ENCODE measurements around the gene LDLRAD2.
"Not testable (repeated sequence)": the region's sequence is repeated elsewhere in the genome, so short reads cannot be mapped to it uniquely, and the experiment has no call there.

The LDLRAD2 gene

DNA sequence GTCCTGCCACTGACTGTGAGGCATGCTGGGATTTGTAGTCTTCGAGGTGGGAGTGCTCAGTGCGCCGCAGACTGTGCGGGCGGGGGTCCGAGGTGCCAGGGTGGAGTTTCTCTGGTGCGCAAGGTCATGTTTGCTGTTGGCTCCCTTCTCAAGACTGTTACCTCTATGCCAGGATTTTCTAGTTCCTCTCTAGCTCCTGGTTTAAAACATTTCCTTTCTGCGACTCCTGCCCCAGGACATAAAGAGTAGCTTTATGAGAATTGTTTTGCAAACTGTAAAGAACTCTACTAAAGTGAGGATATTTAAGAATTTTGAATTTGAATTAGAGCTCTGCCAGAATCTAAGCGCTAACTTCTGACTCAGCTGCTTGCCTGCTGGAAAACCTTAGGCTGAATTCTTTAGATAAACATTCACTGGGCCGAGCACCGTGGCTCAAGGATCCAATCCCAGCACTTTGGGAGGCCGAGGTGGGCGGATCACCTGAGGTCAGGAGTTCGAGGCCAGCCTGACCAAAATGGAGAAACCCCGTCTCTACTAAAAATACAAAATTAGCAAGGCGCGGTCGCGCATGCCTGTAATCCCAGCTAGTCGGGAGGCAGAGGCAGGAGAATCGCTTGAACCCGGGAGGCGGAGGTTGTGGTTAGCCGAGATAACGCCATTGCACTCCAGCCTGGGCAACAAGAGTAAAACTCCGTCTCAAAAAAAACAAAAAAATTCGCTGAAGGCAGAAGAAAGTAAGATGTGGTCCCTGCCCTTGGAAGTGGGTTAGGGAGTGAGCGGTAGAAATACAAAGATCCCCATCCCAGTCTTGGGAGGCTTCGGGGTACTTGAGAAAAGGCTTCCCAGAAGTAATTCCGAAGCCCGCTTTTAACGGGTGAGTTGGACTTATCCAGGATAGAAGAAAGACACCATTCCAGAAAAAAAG, 28.1 kb upstream of the LDLRAD2 start:
- DNase-seq: no peak

DNA sequence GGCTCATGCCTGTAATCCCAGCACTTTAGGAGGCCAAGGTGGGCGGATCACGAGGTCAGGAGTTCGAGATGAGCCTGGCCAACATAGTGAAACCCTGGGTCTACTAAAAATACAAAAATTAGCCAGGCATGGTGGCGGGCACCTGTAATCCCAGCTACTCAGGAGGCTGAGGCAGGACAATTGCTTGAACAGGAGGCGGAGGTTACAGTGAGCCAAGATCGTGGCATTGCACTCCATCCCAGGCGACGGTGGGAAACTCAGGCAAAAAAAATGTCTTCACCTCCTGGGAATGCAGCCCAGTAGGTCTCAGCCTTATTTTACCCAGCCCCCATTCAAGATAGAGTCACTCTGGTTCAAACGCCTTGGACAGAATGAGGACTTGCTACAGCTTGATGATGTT, 26.3 kb upstream of the LDLRAD2 start:
- not testable (repeated sequence) for DNase-seq

DNA sequence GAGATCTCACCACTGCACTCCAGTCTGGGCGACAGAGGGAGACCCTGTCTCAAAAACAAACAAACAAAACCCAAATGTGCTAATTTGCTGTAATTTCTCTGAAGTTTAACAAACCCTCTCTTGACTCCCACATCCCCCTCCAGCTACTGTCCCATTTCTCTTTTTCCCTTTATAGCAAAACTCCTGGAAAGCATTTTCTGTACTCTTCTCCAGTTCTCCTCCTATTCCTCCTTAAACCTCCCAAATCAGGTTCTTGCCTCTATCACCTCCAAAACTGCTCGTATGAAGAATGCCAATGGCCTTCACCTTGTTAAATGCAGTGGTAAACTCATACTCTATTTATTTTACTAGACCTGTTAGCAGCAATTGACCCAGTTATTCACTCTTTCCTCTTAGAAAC, 25.4 kb upstream of the LDLRAD2 start:
- DNase-seq: no peak

DNA sequence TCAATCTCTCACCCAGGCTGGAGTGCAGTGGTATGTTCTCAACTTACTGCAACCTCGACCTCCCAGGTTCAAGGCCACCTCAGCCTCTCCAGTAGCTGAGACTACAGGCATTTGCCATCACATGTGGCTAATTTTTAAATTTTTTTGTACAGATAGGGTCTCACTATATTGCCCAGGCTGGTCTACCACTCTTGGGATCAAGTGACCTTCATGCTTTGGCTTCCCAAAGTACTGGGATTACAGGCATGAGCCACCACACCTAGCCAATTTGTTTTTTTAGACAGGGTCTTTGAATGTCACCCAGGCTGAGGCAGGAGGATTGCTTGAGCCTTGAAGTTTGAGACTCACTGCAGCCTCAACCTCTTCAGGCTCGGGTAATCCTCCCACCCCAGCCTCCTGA, 19.0 kb upstream of the LDLRAD2 start:
- no peak for DNase-seq

DNA sequence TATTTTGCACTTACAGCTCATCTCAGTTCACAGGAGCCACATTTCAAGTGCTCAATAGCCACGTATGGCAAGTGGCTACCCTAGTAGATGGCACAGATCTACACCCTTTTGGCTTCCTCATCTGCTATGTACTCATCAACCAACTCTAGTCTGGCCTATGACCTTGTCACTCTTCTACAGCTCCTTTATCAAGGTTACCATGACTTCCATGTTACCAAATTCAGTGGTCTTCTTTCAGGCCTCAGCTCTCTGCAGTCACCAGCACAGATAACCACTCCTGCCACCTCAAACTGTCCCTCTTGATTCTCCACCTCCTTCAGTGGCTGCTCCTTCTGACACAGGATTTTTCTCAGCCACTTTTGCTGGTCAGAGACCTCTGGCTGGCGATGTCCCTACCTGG, 17.4 kb upstream of the LDLRAD2 start:
- DNase-seq: no peak

DNA sequence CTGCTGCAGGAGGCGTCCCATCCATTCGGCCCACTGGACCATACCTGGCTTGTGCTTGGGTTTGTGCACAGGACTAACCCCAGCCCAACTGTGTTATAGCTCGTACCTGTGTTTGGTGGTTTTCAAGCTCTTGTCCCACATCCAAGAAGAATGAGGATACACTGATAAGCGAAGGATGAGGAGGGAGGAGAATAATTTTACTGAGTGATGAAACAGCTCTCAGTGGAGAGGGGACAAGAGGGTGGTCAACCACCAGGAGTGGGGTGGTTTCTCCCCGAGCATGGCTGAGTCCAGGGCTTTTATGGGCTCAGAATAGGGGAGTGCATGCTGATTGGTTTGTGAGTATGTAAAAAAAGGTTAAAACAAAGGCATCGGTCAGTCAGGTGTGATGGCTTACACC, 17.0 kb upstream of the LDLRAD2 start:
- DNase-seq: no peak

DNA sequence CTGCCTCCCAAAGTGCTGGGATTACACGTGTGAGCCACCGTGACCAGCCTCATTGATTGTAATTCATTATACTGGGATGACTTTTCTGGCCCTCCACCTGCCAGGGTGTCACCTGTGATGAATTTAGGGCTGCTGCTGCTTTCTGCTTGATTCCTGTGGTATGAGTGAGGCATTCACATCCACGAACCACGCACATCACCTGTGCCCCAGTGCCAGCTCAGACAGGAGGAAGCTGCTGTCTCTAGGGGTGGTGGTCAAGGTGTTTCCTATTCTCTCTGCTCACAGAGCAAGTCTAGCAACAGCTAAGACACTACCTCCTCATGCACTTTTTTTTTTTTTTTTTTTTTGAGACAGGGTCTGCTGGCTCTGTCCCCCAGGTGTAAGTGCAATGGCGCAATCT, 12.3 kb upstream of the LDLRAD2 start:
- no peak for DNase-seq

DNA sequence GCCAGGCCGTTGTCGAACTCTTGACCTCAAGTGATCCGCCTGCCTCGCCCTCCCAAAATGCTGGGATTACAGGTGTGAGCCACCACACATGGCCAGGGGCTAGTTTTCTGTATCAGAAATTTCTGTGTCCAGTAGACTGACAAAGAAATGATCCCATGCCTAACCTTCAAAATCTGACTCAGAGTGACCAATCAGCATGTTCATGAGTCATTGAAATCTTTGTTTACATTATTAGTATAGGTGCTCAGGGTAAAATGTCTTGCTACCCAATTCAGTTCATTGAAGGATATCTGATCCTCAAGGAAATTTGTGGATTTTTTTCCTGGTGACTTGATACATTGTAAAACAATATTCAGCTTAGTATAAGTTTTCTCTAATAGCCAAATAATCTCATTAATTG, 11.0 kb upstream of the LDLRAD2 start:
- no peak for DNase-seq

DNA sequence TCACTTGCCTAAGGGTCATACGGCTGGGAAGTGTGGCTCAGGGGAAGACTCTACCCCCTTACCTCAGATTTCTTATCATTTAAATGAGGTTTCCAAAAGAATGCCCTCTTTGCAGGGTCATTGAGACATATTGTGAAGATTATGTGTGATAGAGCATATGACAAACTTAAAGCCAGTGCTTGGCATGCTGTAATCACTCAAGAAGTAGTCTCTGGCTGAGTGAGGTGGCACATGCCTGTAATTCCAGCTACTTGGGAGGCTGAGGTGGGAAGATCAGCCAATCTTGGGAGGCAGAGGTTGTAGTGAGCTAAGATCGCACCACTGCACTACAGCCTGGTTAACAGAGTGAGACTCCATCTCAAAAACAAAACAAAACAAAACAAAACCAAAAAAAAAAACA, 7.5 kb upstream of the LDLRAD2 start:
- no peak for DNase-seq

DNA sequence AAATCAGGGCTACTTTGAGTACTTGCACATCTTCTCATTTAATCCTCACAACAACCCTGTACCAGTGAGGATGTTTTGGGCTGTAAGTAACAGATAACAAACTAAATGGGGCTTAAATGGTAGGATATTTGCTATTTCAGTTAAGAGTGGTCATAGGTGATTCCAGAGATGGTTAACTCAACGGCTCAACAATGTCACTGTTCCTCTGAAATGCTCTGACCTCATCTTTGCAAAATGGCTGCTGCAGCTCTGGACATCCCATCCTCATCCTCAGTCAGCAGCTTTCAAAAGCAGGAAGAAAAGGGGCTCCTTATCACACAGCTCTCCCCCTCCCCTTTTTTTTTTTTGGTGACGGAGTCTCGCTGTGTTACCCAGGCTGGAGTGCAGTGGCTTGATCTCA, 1.5 kb downstream of the LDLRAD2 start:
- DNase-seq: no peak

DNA sequence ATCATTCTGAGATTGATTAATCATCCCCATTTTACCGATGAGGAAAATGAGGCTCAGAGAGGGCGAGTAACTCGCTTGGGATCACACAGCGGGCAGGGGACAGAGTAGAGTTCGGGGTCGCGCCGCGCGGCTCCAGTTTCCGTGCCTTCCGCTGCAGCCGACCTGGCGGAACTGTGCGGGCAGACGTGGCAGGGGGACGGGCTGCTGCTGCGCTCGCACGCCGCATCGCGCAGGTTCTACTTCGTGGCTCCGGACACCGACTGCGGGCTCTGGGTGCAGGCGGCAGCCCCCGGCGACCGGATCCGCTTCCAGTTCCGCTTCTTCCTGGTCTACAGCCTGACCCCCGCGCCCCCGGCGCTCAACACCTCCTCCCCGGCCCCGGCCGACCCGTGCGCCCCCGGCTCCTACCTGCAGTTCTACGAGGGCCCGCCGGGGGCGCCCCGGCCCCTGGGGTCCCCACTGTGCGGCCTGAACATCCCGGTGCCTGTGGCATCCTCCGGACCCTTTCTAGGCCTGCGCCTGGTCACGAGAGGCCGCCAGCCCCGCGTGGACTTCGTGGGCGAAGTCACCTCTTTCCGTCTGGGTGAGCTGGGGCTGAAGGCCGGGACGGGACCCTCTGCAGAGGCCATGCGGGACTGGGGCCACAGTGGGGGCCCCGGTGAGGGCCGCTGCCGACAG, 2.3 kb downstream of the LDLRAD2 start:
- DNase-seq: peak in 1 of 2 donors; percentile 12

DNA sequence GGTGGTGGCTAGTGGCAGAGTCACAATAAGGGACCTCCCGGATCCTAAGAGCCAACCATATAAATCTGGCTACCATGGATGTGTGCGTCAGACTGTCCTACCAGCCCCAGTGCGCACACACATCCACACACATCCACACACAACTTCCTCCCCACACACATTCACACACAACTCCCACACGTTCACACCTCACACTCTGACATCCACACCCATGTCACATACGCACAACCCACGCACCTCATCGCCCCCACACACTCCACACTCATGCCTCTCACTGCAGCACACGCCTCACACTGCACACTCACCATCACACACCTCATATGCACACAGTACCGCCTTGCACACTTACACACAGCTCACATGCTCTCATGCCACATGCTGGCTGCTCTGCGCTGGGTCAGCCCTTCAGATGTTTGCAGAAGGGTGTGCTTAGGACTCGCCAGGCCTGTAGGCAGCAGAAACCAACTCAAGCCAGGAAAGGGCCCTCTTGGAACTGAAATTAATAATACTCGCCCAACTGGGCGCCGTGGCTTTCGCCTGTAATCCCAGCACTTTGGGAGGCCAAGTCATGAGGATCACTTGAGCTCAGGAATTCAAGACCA, 3.0 kb downstream of the LDLRAD2 start:
- no peak for DNase-seq

DNA sequence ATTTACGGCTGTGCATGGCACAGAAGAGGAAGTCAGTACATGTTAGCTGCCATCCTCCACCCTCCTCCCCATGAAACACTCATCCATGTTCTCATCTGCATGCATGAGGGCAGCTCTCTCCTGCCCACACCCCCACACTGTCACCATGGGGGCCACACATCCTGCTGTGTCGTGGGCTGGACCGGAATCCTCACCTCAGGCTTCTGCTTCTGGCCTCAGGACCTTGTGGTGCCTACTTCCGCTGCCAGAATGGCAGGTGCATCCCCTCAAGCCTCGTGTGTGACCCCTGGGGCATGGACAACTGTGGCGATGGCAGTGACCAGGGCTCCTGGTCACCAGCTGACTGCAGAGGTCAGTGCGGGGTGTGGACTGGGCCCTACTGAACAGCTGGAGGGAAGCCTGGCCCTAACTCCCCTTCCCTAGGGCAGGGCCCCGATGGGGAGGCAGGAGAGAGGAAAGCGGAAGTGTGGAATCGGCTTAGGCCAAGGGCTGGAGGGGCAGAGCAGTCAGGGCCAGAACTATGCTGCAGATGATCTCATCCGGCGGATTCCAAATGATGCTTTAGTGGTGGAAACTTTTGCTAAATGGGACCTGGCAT, 3.8 kb downstream of the LDLRAD2 start:
- DNase-seq: peak; percentile 37 to 54

DNA sequence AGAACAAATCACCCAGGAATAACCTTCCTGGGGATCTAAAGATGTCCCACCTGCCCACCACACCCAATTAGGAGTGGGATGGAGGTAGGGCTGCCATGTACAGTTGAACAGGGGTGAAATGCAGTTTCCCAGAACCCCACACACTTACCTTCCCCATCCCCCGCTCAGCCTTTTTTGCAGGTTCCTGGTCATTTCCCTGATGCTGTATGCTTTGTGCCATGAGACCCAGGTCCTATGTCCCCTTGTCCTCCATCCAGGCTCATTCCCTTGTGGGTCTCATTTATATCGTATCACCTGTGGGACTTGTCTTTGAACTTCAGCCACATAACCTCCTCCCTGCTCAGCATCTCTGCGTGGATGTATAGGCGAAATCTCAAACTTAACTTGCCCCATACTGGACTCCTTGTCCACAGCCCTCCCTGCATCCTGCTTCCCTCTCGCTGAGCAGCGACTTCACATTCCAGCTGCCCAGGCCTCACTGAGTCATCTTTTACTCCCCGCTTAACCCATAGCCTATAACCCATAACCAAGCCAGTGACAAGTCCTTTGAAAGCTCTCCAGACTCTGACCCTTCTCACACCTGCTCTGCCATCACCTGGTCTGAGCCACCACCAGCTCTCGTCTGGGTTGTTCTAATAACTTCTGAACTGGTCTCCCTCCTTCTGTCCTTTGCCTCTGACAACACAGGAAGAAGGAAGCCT, 4.7 kb downstream of the LDLRAD2 start:
- no peak for DNase-seq

DNA sequence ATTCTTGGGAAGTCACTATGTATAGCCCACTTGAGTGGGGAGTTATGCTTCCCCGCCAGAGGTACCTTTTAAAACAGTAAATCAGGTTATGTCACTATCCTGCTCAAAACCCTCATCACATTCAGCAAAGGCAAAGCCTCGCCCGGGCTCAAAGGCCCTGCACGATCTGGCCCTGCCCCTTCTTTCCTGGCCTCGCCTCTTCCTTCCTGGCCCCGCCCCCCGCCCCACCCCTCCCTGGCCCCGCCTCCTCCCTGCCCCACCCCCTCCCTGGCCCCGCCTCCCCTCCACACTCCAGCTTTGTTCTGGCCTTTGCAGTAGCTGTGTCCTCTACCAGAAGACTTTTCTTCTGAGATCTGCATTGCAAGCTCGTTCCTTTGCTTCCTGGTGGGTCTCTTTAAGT, 6.6 kb downstream of the LDLRAD2 start:
- peak; percentile 16 to 63 for DNase-seq

DNA sequence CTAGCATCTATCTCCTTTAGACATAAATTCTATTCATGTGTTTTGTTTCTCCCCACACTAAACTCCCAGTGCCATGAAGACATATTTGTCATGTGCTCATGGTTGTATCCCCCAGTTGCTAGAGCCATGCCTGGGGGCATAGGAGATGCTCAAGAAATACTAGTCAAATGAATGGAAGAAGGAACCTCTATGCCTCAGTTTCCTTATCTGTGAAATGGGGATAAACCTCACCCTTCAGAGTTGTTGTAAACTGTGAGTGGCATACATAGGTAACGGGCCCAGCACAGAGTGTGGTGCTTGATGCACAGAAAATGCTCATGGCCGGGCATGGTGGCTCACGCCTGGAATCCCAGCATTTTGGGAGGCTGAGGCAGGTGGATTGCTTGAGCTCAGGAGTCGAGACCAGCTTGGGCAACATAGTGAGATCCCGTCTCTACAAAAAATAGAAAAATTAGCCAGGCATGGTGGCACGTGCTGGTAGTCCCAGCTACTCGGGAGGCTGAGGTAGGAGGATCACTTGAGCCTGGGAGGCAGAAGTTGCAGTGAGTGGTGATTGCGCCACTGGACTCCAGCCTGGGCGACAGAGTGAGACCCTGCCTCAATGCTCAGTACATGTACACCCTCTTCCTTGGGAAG, 8.7 kb downstream of the LDLRAD2 start:
- DNase-seq: no peak

DNA sequence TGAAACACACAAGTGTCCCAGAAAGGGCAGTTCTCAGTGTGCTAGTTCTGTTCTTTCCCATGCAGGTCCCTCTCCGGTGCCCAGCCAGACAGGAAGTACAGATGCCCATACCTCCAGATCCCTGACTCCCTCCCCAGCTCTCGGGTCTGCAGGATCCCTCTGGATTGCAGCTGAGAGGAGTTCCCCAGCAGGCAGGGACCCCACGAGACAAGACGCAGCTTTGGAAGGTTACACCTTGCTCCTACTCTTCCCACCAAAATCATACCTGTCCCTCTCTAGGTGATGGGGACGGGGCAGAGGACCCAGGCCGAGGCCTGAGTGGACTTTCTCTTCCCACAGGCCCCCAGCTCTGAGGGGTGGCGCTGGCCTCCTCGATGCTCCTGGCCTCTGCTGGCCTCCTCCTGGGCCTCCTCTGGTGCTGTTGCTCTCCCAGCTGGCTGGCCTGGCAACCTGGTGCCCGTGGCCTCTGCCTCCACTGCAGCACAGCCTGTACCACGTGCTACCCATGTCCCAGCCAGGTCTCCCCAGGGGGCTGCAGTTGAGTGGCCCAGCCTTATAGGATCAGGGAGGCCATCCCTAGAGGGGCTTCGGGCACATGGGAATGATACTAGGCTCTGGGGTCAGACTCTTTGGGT, 9.4 kb downstream of the LDLRAD2 start:
- DNase-seq: no peak

DNA sequence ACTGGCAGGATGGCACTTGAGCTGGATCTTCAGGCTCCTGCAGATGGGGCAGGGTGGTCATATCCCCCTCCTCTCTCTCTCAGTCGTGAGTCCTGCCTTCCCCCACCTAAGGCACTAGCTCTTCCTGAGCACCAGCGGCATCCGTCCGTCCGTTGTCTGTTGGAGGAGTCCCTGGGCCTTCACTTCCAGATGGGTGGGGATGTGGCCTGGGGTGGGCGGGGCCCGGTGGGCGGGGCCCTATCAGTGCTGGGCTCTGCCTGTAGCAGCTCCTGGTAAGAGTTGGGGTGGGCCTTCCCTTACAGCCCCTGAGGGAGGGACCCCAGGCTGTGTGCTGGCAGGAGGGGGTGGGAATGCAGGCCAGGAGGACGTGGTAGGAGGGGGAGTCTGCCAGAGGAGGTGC, 10.3 kb downstream of the LDLRAD2 start:
- peak in 1 of 2 donors; percentile 6 for DNase-seq

DNA sequence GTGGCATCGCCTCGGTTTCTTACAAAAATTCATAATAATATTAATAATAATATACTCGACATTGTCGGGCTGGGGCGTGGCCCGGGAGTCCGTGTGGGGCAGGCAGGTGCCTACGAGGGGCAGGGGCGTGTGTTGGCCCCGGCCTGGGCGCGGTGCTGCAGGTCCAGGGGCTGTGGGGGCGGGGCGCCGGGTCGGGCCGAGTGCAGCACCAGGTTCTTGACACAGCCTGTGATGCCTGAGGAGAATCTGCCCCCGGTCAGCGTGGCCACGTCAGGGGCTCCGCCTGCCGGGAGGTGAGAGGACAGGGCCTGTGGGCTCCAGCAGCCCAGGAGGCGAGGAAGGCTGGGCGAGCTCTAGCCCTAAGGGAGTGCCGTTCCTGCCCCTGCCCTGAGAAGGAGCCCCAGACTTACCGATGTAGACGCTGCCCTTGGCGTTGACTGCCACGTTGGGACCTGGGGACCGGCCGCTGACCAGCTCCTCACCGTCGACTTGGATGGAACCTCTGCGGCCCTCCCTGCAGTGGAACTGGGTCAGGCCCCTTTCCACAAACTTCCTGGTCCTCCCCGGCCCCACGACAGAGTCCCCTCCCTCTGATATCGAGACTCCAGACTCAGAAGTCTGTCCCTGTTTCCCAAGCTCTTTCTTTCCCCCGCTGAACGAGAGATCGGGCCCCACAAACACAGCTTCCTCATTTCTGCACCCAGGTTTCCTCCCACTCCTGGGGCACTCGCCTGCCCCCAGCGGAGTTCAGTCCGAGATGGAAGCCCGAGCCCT, 11.3 kb downstream of the LDLRAD2 start:
- DNase-seq: peak; percentile 7 to 17

DNA sequence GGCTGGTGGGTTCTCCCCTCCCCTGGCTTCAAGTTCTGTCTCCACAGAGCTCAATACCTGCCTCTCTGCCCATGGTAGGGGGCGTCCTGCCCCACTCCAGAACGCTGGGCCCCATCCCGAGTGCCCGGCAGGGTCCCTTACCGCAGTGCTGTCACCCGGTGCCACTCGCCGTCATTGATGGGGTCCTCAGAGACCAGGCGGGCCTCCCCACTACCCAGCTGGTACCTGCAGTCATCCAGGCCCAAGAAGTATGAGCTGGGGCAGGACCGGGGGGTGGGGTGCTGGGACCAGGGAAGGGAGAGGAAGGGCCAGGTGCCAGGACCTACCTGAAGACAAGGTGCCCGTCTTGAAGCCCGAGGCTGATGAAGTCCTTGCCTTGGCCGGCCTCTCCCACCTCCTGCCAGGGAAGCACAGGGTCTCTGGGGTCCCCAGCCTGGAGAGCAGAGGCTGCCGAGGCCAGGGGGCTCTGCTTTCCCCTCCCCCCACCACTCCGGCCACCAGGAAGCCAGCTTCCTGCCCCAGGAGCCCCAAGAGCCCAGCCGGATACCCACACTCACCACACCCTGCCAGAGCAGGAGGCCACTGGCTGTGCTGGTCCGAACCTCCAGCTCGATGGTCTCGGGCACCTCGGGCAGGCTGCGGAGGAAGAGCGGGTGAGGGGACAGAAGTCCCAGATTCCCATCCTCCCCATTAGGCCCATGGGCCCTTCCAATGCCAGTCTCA, 12.1 kb downstream of the LDLRAD2 start:
- DNase-seq: no peak
